ENCODE results near the gene GPC6. TPM values are rescaled to one million over a fixed set of nuclear protein-coding genes. Genes with fewer than 3 reads are reported as not detected.

Gene GPC6
- polyA plus RNA-seq, 2 of the 4 experiments (the other 2 are of a cell fraction), result 8.0 to 14.4 TPM

GRCh38 chr13:94387047-94387446, 1160.4 kb downstream of the GPC6 start:
- no peak overlapping the region for H3K27ac ChIP-seq
- no peak for FAIRE-seq
- TF ChIP-seq NFE2L2 (conservative IDR thresholded peaks at IDR 0.05; ENCODE audit: low read length) (no peak), NPAS2 (CRISPR knock-in tag; IDR thresholded peaks at IDR 0.05; ENCODE audit: borderline replicate concordance) (no peak), KDM5A (IDR thresholded peaks at IDR 0.05) (no peak), ZNF302 (CRISPR knock-in tag; IDR thresholded peaks at IDR 0.05) (no peak), CEBPB (IDR thresholded peaks at IDR 0.05) (no peak), RAD21 (conservative IDR thresholded peaks at IDR 0.05 in 1 of 2, IDR thresholded peaks at IDR 0.05 in 1 of 2) (no peak), CHD4 (IDR thresholded peaks at IDR 0.05; ENCODE audit: borderline replicate concordance) (no peak), EP300 (IDR thresholded peaks at IDR 0.05) (no peak), PBX3 (IDR thresholded peaks at IDR 0.05) (no peak), RARB (CRISPR knock-in tag; IDR thresholded peaks at IDR 0.05) (no peak), BHLHE40 (IDR thresholded peaks at IDR 0.05; ENCODE audit: low read depth, low read length) (no peak), HMGXB4 (CRISPR knock-in tag; IDR thresholded peaks at IDR 0.05; ENCODE audit: borderline replicate concordance) (no peak), ZFP36 (IDR thresholded peaks at IDR 0.05; ENCODE audit: borderline replicate concordance, partially characterized antibody) (no peak), HOXA7 (CRISPR knock-in tag; IDR thresholded peaks at IDR 0.05) (no peak), RNF2 (IDR thresholded peaks at IDR 0.05; ENCODE audit: borderline replicate concordance, low read depth) (no peak), HEYL (CRISPR knock-in tag; IDR thresholded peaks at IDR 0.05) (no peak), CBX8 (IDR thresholded peaks at IDR 0.05) (no peak), USF2 (IDR thresholded peaks at IDR 0.05) (no peak), RCOR1 (IDR thresholded peaks at IDR 0.05; ENCODE audit: low read depth, low read length) (no peak)
- no peaks in the 10 kb centered on the region for H3K9me3 ChIP-seq
- no peak for DNase-seq (ENCODE audit: low read depth in 1 of 2, low spot score in 1 of 2)
- no peak for ATAC-seq
- H3K4me2 ChIP-seq, result no peak overlapping the region
- H3K4me3 ChIP-seq, result no peak overlapping the region
- ChIA-PET CTCF (no interaction called here), POLR2A (no interaction called here)
- H3K4me1 ChIP-seq, result no peaks in the 10 kb centered on the region

GRCh38 chr13:94389604-94390351, 1163.2 kb downstream of the GPC6 start:
- no peak for FAIRE-seq
- no peaks in the 10 kb centered on the region for H3K4me1 ChIP-seq
- WGBS (ENCODE audit: missing lambda C conversion rate), result 44% methylated on average over 7 of the region's 7 CpGs
- ChIA-PET CTCF (no interaction called here), POLR2A (no interaction called here)
- DNase-seq (ENCODE audit: low read depth in 1 of 2, low spot score in 1 of 2), result no peak
- H3K4me3 ChIP-seq, result no peak overlapping the region
- H3K9me3 ChIP-seq, result no peaks in the 10 kb centered on the region
- no peak for TF ChIP-seq CBX8 (IDR thresholded peaks at IDR 0.05)
- TF ChIP-seq NFE2L2 (conservative IDR thresholded peaks at IDR 0.05; ENCODE audit: low read length), result peak; percentile 62; the same call in 1 of the 2 replicates
- no peak overlapping the region for H3K4me2 ChIP-seq
- ATAC-seq, result no peak
- H3K27ac ChIP-seq, result no peak overlapping the region

GRCh38 chr13:94390881-94391280, 1164.3 kb downstream of the GPC6 start:
- no peak overlapping the region for H3K27ac ChIP-seq
- H3K4me3 ChIP-seq, result no peak overlapping the region
- no peak overlapping the region for H3K4me2 ChIP-seq
- no peaks in the 10 kb centered on the region for H3K9me3 ChIP-seq
- H3K4me1 ChIP-seq, result no peaks in the 10 kb centered on the region
- ChIA-PET POLR2A (no interaction called here), CTCF (no interaction called here)
- ATAC-seq, result no peak
- 31% methylated on average over 2 of the region's 2 CpGs for WGBS (ENCODE audit: missing lambda C conversion rate)
- no peak for FAIRE-seq
- no peak for DNase-seq (ENCODE audit: low read depth in 1 of 2, low spot score in 1 of 2)
- TF ChIP-seq POLR2AphosphoS2 (conservative IDR thresholded peaks at IDR 0.05; ENCODE audit: low read length) (no peak), CTCF (IDR thresholded peaks at IDR 0.05) (no peak), MAFK (IDR thresholded peaks at IDR 0.05; ENCODE audit: partially characterized antibody) (no peak), KDM1A (IDR thresholded peaks at IDR 0.05; ENCODE audit: low read depth) (no peak), CEBPB (IDR thresholded peaks at IDR 0.05) (no peak), SMC3 (IDR thresholded peaks at IDR 0.05) (no peak), ZNF302 (CRISPR knock-in tag; IDR thresholded peaks at IDR 0.05) (no peak), ATOH8 (CRISPR knock-in tag; IDR thresholded peaks at IDR 0.05; ENCODE audit: low read depth) (no peak)

Measured in A549 (cell line).